NK-92 treated with Interleukin-12 subunit alpha and Interleukin-12 subunit beta, amount 100 ng/mL, for 24 hours (cell line): Measurements from ENCODE around the gene GGN.
"Not testable (repeated sequence)": the region's sequence is repeated elsewhere in the genome, so short reads cannot be mapped to it uniquely, and the experiment has no call there.

Experiments
- DNase-seq: peaks from one replicate; lab custom pipeline; 2025; lab: John Stamatoyannopoulos, UW

GGN gene

DNA sequence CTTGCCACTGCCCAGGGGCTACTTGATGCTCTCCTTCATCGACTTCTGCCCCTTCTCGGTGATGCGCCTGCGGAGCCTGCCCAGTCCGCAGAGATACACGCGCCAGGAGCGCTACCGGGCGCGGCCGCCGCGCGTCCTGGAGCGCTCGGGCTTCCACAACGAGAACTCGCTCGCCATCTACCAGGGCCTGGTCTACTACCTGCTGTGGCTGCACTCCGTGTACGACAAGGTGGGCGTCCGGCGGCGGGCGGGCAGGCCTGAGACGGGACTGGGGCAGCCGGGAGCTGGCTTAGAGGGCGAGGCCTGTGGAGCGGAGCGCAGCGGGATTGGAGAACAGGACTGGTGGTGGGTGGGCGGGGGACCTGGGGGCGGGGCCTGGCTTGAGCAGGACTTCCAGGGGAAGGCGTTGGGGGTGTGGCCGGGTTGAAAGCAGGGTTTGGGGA, 26.2 kb downstream of the GGN start:
- DNase-seq, result no peak

DNA sequence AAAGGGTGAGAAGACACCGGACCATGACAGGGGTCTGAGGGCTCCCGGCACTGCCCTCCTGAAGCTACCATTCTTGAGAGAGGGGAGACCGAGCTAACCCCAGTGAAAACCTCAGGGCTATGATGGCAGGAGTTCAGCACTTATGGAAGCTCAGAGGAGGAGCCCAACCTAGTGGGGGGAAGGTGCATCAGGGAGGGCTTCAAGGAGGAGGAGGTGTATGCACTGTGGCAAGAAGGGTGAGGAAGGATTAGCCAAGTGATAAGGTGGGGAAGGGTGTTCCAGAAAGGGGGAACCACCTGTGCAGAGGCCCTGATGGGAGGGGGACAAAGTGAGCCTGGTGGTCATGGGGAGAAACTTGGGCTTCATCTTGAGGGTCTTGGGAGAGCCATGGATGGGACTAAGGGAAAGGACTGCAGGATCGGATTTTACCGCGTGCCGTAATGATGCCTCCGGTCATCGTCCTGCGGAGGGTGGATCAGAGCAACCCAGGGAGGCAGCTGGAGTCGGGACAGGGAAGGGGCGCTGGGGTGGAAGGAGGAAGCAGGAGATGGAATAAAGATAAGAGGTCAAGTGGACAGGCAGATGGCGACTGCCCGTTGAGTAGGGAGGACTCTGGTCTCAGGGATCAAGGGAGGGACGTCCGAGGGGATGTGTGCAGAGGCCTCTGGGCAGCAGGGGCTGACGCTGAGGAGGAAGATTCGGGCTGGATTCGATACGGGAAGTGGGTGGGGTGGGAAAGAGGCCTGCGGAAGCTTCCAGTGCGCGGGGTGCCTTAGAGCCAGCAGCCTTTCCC, 26.8 kb downstream of the GGN start:
- no peak for DNase-seq

DNA sequence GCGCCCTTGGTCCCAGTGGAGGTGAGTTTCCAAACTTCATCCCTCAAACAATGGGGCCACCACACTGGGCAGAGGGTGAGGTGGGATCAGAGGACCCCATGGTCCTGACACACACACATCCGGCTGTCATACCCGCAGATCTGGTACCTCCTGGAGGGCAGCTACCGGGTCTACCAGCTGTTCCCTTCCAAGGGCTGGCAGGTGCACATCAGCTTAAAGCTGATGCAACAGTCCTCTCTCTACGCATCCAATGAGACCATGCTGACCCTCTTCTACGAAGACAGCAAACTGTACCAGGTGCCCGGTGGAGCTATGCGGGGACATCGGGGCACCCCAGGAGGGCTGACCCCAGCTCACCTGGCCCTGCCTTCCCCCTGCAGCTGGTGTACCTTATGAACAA, 27.5 kb downstream of the GGN start:
- no peak for DNase-seq

DNA sequence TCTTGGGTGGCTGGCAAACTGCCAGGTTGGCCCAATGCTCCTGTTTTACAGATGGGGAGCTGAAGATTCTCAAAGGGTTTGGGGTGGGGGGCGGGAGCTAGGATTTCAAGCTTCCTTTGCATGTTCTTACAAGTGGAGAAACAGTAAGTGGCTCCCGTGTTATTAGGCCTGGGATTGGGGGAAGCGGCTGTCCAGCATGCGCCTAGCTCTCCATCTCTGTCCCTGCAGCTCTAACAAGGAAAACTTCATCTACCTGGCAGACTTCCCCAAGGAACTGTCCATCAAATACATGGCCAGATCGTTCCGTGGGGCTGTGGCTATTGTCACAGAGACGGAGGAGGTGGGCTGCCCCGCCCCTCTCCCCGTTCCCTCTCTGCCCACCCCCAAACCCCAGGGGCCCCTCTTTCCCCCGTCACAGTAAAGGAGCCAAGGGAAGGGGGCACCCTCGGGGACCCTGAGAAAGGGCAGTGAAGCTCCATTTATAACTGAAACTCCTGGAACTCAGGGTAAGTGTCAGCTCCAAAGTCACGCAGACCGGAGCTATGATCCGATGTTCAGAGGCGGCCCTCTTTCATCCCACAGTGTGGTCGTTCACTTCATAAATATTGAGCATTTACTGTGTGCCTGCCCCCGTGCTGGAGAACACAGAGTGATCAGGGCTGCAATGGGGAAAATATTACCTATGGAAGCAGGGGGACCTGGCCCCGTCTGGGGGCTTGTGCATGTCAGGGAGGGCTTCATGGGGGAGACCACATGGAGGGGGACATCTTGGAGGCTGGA, 28.4 kb downstream of the GGN start:
- DNase-seq, result no peak

DNA sequence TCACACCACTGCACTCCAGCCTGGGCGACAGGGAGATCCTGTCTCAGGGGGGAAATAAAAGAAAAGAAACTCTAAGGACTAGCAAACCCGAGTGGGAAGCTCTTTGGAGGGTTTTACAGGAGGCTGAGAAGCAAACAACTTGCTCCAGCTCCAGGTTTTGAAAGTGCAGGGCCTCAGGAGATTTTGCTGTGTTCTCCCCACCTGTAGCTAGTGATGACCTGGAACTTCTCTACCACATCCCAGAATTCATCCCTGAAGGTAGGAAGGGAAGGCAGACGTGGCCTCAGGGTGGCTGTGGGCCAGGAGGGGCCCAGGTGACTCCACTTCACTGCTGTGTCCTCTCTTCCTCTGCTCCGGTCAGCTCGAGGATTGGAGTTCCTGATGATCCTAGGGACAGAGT, 29.8 kb downstream of the GGN start:
- no peak for DNase-seq

DNA sequence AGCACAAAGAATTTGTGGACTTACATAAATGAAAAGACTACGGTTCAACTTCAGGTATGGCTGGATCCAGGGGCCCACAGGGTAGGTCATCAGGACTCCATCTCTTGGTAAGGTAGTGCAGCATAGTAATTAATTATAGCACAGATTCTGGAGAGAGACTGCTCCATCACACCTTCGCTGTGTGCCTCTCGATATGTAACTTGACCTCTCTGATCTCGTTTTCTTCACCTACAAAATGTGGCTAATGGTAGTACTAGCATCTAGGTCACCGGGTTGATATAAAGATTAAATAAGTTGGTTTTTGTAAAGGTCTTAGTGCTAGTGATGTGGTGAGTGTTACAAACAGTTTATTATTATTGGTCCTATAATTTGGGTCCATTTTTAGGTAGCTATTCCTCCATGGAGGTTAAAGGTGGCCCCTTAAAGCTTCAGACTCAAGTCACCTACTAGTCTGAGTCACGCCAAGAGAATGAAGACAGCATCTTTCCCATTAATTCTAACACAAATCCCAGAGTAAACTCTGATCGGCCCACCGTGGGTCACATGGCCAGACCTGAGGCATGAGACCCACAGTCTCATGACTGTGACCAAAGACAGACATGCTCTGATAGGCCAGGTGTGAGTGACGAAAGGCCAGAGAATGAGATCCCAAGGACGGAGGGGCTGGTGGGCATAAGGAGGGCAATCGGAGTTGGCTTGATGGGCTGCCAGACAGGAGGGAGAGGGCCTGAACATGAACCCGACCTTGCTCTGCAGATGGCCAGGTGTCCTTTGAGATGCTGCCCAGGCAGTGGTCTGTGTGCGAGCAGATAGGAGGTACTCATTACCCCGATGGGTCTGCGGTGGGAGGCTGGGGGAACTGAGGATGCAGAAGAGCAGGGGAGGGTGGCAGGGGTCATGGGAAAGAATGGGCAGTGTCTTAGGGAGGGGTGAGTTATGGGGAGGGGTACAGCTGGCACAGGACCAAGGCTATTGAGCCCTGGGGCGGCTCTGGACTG, 31.8 kb downstream of the GGN start:
- no peak for DNase-seq

DNA sequence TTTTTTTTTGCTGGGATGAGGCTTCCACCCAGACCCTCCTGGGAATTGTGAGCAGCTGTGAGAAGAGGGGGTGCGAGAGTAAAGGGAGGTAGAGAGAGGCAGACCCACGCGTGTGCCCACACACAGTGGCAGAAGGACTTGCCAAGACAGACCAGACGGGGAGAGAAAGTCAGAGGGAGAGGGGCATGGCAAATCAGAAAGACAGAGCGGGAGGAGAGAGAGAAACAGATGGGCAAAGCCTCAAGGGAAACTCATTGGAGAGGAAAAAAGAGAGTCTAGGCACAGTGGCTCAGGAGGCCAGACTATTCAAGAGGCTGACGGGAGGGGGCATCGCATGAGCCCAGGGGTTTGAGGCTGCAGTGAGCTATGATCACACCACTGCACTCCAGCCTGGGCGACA, 35.2 kb downstream of the GGN start:
- DNase-seq, result no peak

DNA sequence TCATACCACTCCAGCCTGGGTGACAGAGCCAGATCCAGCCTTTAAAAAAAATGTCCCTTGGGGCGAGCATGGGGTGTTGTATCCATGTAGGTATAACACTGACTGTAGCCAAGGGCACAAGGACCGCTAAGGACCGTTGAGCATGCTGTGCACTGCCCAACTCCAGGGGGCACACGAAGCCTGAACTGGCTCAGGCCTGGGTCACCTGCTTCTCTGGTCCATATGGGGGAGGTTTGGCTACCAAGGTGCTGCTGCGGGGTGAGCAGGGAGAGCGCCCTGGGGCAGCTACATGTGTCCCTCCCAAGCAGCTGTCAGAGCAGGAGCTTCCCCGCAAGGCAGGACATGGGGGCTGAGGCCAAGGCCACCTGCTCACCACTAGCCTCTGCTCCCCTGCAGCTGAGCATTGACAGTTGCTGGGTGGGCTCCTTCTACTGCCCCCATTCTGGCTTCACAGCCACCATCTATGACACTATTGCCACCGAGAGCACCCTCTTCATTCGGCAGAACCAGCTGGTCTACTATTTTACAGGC, 35.9 kb downstream of the GGN start:
- DNase-seq, result no peak

DNA sequence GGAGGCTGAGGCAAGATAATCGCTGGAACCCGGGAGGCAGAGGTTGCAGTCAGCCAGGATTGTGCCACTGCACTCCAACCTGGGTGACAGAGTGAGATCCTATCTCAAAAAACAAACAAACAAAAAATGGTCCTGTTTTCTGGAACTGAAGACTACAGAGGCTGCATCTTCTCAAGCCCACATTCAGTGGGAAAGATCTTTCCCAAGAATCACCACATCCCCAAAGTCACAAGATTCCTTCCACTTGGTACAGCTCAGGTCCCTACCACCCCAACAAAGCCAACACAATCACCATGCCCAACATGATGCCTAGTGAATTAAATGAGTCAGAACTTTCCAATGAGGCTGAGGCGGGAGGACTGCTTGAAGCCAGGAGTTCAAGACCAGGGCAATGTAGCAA, 37.0 kb downstream of the GGN start:
- DNase-seq, result no peak

DNA sequence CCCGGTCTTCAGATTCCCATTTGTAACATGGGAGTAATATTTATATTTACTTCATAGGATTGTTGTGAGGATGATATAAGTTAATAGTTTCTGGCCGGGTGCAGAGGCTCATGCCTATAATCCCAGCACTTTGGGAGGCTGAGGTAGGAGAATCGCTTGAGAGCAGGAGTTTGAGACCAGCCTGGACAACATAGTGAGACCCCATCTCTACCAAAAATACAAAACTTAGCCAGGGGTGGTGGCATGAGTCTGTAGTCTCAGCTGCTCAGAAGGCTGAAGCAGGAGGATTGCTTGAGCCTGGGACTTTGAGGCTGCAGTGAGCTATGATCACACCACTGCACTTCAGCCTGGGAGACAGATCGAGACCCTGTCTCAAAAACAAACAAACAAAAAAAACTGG, 41.0 kb downstream of the GGN start:
- no peak for DNase-seq

DNA sequence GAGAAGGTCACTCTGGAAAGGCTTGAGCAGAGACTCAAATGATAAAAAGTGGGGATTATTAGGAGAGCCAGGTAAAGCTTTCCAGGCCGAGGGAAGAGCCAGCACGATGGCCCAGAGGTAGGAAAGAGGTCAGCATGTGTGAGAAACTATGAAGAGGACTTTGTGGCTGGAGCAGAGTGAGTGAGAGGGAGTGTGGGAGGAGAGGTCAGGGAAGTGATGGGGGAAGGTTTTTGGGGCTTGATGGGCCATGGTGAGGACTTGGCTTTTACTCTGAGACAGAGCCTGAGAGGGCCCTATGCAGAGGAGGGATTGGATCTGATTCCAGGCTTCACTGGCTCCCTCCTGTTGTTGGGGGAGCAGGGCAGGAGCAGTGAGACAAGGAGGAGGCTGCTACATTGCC, 46.9 kb downstream of the GGN start:
- no peak for DNase-seq

DNA sequence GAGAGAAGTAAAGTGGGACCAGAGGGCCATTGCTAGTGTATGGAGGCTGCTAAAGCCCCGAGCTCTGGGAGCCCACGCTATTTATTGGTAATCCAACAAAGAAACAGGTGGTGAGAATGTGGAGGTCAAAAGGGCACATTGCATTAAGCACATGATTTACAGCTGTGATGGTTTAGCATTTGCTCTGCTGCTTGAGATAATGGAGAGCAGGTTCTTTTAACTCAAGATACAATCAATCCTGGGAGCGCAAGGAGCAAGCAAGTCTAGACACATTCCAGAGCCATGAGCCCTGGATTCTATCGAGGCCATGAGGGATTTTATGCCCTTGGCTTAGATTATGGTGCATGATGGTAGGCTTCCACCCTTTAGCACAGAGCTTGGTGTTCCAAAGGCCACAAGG, 48.8 kb downstream of the GGN start:
- DNase-seq, result not testable (repeated sequence)

DNA sequence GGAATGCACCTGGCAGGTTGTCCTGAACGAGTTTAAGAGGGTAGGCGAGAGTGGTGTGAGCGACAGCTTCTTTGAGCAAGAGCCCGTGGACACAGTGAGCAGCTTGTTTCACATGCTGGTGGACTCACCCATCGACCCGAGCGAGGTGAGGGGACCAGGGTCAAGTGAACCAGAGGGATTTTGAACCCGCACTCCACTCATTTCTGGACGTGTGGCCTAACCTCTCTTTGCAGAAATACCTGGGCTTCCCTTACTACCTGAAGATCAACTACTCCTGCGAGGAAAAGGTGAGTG, 50.5 kb downstream of the GGN start:
- DNase-seq, result no peak

DNA sequence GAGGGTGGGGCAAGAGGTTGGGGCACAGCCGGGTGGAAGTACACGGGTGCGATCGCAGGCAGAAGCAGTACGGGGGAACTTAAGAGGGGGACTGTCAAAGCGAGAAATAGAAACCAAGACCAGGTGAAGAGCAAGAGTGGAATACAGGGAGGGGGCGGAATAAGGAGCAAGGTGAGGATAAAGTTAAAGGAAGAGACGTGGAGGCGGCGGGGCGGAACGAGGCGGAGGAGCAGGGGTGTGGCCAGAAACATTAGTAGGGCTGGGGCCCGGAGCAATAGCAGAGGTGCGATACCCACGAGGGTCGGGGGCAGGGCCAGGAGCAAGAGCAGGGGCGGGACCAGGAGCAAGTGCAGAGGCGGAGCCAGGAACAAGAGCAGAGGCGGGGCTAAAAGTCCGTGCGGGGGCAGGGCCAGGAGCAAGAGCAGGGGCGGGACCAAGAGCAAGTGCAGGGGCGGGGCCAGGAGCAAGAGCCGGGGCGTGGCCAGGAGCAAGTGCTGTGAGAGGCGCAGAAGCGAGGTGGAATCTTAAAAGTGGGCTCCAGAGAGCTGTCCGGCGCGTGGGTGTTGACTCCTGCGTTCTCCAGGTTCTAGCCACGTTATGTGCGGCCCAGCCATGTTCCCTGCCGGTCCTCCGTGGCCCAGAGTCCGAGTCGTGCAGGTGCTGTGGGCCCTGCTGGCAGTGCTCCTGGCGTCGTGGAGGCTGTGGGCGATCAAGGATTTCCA, 51.0 kb downstream of the GGN start:
- peak; percentile 95 for DNase-seq

DNA sequence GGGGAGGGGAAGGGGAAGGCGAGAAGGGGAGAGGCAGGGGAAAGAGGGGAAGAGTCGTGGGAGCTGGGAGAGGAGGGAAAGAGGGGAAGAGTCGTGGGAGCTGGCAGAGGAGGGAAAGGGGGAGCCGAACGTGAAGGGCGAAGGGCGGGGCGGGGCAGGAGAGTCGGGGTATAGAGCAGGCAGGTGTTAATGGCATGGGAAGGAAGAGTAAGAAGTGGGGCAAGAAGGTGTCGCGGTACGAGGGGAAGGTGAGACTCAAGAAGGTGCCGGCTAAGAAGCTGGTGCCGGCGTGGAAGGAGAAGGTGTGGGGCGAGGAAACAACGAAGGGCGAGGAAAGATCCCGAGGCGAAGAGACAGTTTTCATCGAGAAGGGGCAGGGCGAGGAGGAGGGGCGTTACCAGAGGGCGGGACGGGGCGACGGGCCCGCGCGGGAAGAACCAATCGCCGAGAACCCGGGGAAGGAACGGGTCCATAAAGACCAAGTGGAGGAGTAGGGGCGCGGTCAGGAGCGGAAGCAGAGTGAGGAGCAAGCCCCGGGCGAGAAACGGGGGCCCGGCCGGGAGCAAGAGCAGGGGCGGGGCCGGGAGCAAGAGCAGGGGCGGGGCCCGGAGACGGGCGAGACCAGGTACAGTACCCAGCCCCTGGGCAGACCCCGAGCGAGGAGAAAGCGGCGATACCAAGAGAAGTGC, 51.7 kb downstream of the GGN start:
- DNase-seq, result peak; percentile 93
